T-helper 1 cell (primary cell): ENCODE measurements around the gene MEGF11.

ENCODE experiments used
- DNase-seq, 5 donors: peaks; one replicate each; pipeline ENCODE4 v3.0.0-alpha.2; 2012 to 2020

The MEGF11 gene

DNA sequence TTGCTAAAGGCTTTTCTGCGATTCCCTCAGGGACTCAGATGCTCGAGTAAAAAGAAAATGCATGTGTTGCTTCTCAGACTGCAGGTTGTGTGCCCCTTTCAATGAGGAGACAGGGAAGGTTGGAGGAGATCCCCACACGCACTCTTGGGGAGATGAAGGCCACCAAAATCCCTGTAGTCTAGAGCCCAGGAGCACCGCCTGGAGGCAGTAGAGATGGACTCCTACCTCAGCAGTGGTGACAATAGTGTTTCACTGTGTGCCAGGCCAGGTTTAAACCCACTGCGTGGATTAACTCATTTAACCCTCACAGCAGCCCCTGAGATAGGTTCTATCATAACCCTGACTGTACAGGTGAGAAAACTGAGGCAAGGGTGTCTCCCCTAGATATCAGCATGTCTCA lies 15.2 kb downstream of the MEGF11 start:
- DNase-seq: no peak

DNA sequence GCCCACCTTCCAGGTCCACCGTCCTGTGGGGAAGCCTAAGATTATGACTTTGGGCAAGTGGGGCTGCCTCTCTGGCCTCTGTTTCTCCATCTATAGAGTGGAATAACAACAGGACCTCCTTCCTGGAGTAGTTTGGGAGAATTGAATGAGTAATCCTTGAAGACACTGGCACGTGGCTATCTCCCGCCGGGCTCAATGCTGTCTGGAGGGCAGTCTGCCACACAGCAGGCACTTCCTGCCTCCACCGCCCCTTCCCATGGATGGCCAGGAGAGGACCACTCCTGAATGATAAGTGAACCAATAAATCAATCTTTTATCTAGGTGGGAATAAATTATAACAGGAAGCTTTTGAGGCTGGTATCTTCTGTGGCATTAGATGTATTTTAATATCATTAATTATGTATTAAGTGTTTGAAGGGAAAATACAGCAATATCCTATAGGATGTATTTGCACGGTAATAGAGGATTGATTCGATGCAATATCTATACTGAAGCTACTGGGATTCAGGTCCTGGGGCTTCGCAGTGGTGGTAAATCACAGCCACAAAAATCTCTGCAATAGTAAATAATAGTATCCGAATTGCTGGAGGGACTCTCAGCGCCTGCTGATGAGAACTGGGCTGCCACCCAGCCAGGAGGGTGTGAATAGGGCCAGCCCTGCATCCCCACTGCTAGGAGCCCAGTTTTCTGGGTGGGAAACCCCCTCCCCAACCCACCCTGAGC lies 15.9 kb downstream of the MEGF11 start:
- DNase-seq: no peak

DNA sequence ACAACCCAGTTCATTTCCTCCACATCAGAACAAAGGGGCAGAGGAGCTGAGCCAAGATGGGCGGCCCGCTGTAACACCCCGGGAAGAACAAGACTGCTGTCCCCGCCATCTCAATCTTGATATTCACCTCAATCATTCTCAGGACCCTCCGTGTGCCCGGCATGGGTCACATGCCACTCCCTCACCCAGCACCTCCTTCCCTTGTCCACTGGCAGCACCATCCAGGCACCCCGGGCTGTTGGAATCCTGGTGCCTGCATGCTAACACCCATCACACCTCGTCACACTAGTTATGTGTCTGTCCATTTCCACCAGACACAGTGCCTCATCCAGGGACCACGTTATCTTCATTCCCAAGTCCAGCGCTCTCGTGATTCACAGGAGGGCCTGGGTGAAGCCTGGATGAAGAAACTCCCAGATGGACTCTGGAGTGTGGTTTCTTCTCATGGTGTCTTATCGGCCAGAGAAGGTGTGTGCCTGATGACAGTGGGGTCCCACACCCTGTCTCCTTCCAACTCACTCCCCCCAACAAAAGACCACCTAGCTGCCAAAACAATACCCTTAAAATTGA lies 16.7 kb downstream of the MEGF11 start:
- DNase-seq: no peak

DNA sequence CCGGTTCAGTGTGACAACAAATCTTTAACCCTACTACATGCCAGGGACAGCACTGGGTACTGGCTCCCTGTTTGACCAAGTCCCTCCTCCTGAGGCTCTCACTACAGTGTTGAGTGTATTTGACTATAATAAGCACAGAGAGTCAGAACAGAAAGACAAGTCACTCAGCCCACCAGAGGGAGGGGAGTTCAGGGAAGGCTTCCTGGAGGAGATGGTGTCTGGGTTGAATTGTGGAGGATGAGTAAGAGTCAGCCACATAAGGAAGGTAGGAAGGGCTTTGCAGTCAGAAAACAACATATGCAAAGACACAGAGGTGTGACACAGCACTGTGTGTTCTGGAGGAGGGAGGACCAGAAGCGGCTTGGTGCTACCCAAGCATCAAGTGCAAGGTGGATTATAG lies 17.7 kb downstream of the MEGF11 start:
- no peak for DNase-seq

DNA sequence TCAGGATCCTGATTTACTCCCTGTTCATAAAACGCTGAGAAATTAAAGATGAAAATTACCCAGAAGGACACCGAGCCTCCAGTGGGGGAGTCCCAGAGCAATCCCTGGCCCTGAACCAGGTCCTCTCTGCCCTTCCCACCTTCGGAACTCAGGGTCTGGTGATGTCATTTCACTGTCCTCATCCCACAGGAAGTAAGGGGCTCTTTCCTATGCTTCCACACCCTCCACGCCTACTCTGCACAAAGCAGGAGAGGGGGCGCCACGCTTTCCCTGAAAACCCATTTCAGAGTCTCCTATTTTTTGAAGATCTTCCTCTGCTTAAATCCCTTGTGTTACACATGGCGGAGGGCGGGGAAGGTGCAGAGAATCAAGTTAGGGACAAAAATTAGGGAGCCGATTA lies 18.8 kb downstream of the MEGF11 start:
- no peak for DNase-seq

DNA sequence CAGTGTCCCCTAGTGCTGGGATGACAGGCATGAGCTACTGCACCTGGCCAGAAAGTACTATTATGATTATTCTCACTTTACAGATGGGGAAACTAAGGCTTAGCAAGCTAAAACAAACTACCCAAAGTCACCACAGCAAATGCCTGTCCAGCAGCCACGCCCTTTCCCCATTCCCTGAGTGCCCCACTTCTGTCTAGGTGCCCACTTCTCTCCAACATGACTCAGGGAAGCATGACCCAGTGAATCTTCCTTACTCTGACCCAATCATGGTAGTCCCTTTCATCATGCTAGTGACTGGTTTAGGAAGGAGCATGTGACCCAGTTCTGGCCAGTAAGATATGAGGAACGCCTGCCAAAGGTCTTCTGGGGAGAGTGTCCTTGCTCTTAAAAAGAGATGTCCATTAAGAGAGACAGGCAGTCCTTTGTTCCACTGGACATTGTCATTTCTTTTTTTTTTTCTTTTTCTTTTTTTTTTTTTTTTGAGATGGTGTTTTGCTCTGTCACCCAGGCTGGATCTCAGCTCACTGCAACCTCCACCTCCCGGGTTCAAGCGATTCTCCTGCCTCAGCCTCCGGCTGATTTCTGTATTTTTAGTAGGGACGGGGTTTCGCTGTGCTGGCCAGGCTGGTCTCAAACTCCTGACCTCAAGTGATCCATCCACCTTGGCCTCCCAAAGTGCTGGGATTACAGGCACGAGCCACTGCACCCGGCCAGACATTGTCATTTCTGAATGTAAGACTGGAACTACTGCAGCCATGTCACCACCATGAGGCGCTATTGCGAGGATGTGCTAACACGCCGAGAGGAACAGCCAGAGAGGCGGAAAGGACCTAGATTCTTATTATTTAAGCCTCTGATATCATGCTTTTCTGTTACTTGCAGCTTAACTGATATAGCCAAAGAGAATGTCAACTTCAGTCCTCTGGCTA lies 19.8 kb downstream of the MEGF11 start:
- no peak for DNase-seq

DNA sequence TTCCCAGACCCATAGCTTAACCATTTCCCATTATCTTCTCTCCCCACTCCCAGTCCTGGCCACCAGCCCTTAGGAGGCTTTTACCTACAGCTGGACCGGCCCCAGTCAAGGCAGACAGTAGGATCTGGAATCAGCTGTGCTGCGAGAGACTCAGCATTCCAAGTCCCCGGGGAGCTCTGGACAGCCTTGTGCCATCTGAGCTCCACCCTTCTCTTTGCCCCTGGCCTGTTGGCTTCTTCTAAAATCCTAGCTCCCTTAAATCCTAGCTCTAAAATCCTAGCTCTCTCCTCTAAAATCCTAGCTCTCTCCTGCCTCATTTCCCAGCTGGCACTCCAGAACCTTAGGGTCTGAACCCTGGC lies 21.3 kb downstream of the MEGF11 start:
- DNase-seq: no peak

DNA sequence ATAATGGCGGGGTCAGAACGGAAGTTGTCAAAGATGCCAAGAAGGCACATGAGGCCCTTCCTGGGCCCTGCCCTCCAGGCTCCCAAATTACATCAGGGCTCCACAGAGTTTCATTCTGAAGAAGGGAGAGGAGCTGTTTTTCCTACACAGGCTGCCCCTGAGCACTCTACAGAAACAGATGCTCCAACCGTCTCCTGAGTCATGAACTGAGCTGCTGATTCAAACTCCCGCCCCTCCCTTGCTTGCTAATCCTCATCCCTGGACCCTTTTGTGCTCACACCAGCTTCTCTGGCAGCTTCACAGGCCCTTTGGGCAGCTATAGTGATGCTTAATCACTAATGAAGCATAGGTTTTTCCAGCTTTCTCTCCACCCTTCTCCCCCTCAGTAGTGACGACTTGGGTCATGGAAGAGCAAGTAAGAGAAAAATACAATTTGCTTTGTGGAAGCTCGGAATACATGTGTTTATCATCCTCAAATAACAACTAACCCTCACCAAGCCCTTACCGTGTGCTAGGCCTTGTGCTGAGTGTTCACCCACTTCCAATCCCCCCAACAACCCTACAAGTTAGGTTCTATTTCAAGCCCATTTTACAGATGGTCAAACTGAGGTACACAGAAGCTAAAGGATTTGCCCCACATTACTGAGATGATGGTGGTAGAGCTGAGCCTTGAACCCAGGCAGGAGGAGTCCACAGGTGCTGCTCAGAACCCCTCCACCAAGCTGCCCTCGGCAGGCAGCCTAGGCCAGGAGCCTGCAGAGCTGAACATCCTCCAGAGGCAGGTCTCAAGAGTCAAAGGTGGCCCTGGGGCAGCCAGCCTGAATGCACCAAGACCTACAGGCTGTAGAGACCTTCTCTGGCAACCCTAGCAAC lies 21.9 kb downstream of the MEGF11 start:
- DNase-seq: no peak

DNA sequence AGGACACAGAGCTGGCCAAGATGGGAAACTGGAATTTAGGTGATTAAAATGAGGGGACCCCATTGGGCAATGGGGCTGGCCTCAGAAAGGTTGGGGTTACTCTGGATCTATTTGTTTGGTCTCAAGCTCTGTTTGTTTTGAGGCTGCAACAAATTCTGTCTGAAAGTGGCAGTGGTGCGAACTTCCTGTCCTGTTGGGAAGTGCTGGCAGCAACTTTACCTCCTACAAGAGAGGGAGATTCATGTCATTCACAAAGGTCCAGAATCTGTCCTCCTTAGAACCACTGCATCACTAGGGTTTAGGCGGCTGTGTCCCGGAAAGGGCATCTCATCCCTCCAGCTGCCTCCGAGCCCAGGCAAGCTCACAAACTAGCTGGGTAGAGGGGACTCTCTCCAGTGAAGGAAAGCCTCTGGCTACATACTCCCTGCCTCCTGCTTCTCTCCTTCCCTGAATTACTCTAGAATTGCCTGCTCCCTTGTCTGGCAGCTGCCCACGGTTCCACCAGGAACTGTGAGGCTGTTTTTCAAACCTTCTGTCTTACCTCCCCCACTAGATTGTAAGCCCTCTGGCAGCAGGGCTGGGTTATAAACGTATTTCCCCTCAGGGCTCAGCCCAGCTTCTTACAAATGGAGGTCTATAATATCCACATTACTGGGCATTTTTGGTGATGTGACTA lies 23.6 kb downstream of the MEGF11 start:
- no peak for DNase-seq

DNA sequence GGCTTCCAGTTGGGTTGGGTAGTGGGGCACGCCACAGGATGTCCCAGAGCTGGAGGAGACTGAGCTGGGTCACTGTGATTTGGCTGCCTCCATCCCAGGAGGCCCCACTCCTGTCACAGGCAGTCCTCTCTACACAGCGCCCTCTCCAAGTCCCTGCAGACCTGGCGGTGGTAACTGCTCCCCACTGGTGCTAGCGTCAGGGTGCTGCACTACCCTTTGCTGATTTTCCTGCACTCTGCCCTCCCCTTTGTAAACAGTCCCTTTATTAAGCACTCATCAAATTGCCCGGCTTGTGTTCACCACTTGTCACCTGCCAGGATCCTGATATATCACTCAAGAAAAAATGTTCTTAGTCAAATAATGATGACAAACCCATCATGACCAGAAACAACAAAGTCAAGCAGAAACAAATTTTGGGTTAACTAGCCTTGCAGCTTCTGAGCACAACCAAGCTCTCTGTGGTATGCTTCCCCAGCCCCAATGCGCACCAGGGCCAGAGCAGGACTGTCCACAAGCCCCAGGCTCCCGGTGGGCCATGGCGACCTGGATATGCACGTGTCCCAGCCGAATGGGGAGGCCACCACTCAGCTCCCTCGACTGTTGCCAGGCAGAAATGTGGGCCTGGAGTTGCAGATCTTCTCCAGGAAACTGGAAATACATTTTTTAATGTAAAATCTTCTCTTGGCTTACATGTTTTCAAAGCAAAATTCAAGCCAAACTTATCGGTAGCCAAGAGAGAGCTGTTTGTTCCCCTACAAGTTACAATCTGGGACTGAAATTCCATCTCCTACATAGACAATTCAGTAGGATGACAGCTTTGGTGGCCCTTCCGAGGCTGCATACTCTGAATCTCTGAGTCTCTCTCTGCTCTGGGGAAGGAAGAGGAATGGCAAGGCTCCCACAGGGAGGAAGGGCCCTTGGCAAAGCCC lies 24.5 kb downstream of the MEGF11 start:
- no peak for DNase-seq

DNA sequence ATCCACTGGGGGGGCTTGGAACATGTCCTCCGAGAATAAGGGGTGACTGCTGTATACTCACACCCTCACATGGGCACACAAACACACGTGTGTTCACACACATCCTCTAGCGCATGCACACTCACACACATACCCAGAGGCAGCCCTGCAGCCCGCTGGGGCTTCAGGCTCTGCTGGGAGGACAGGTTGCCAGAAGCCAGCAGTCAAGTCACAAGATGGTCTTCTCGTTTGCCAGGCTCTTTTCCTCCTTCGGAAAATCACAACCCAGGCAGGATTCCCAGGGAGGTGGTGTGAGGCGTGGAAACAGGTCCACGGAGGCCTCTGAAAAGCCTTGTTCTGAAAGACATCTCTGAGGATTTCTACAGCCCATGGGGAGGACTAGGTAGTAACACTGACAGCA lies 26.8 kb downstream of the MEGF11 start:
- DNase-seq: no peak

DNA sequence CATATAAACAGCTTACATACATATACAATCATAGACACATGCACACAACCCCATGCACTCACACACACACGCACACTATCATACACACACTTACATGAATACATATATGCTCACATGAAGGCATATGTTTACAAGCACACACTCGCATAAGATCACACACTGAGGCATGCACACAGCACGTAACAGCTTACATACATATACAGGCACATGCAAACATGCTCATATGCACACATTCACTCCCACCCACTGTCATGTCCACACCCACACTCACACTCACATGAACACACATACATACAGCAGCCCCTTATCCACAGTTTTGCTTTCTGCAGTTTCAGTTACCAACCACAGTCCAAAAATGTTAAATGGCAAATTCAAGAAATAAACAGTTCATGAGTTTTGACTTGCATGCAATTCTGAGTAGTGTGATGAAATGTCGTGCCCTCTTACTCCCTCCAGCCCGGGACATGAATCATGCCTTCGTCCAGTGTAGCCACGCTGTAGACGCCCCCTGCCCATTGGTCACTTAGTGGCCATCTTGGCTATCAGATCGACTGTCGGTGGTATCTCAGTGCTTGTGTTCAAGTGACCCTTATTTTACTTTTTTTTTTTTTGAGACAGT lies 27.8 kb downstream of the MEGF11 start:
- no peak for DNase-seq

DNA sequence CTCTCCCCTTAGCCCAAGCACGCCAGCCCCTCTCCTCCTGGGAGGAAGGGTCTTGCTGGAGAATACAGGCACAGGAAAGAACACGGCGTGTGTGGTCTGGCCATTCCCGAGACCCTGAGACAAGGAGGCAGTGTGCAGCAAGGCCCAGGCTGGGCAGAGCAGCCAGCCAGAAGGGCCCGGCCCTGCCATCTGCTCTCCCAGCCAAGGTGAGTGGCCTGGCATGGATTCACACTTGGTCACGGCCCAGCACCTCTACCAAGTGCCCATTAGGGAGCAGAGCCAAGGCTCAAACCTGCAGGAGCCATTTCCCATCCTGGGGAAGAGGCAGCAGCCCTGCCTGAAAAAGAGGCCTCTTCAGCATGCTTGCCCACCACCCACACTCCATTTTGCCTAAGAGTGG lies 28.6 kb downstream of the MEGF11 start:
- no peak for DNase-seq

DNA sequence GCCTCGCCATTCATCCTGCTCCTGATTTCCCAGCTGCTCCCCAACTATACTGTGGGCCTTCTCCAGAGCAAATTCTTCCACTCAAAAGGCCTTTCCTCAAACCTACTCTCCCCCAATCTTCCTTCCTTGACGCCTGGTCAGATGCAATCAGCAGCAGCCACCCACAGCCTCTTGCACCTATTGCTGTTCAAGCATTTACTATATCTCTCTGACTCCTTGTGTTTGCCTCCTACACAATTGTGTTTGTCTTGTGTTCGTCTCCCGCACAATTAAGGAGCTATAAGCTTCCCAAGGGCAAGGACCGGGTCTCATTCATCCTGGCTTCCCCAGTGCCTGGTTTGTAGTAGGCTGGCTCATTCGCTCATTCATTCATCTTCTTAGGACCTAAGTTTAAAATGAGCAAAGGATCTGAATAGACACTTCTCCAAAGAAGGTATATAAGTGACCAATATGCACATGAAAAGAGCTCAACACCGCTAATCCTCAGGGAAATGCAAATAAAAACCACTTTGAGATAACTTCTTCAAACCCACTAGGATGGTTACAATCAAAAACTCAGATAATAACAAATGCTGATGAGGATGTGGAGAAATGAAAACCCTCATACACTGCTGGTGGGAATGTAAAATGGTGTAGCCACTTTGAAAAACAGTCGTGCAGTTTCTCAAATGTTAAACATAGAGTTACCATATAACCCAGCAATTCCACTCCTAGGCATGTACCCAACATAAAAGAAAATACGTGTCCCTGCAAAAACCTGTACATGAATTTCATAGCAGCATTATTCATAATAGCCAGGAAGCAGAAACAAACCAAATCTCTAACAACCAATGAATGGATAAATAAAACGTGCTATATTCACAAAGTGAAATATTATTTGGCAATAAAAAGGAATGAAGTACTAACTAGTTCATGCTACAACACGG lies 31.0 kb downstream of the MEGF11 start:
- DNase-seq: no peak

DNA sequence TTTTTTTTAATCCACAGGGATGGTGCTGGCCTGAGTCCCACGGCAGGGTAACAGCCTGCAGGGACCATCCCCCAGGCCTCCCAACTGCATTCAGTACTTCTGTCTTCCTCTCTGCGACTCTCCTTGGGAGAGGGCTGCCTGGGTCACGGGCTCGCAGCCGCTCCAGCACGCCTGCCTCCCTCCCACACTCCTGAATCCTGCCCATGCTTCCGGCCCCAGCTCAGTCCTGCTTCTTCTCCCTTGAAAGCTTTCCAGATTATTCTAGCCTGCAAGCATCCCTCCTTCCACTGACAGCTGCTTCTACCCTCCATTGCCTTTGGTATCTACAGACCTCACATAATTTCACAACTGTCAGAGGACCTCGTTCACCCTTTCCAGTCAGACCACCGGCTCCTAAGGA lies 32.4 kb downstream of the MEGF11 start:
- DNase-seq: no peak

DNA sequence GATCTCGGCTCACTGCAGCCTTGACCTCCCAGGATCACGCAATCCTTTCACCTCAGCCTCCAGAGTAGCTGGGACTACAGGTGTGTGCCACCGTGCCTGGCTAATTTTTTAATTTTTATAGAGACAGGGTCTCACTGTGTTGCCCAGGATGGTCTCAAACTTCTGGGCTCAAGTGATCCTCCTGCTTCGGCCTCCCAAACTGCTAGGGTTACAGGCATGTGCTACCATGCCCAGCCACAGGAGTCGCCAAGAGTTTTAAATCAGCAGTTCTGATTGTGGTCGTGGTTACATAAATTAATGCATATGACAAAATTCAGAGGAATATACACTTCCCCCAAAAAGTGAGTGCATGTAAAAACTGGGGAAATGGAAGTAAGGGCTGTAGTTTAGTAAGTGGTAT lies 32.9 kb downstream of the MEGF11 start:
- no peak for DNase-seq

DNA sequence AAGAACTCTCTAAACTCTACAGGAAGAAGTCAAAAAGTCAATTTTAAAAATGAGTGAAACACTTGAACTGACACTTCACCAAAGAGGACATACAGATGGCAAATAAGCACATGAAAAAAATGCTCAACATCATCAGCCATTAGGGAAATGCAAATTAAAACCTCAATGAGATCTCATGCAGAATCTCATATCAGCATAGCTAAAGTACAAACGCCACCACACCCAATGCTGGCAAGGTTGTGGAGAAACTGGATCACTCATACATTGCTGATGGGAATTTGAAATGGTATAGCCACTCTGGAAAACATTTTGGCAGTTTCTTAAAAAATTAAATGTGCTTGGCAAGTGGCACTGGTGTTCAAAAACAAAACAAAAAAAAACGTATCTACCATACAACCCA lies 34.2 kb downstream of the MEGF11 start:
- DNase-seq: no peak

DNA sequence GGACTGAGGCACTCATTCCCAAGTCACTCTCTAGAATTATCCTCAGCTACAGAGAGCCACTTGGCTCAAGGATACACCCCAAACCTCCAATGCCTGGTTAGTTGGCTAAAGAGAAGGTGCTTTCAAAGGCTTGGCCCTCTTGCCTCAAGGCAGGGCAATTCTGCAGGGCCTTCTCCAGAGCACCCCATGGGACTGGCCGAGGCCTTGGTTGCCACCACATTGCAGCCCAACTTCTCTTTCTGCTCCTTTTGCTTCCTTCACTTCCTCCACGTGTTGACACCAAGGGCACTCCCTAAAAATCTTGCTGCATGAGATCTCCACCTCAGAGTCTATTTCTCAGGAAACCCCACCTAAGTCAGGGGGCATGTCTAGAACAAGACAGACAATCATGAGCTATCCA lies 36.7 kb downstream of the MEGF11 start:
- no peak for DNase-seq

DNA sequence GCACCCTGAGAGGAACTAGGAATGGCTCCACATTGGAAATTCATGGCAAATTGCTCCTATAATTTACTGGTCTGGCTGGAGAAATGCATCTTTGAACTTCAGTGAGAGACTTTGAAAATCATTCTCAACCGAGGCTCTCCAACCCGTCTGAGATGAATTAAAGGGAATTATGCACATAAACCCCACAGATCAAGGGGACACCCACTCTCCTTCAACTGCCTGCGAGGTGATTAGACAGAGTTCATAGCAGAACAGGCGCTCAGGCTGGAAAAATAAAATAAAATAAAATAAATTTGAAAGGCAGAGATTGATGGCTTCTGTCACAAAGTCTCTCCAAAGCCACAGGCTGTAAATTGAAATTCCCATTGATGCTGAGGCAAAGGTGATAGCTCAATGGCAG lies 37.7 kb downstream of the MEGF11 start:
- DNase-seq: no peak

DNA sequence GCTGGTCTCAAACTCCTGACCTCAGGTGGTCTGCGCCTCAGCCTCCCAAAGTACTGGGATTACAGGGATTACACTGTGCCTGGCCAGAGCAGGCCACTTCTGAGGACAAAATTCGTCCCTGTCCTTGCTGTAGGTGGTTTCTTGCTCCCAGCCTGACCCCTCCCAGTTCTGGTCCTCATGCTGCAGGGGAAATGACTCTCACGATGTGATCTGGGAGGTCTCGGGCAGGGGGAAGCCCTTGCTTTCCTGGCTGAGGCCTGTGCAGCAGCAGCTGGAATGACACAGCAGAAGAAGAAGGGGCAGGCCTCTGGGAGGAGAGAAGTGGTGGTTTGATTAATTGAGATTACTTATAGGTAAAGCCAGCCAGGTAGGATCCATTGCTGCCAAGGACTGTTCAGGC lies 39.3 kb downstream of the MEGF11 start:
- no peak for DNase-seq
